Colonic mucosa (tissue), 4 donors: ENCODE data around the gene ZNF277. TPM values are rescaled to one million over a fixed set of nuclear protein-coding genes. Genes with fewer than 3 reads are reported as not detected.

Experiments used
- DNase-seq: peaks from one replicate; pipeline ENCODE4 v3.0.0-alpha.2; 2020
- H3K27ac ChIP-seq: fragments of 200-600 bp; one replicate; pipeline ENCODE4 v1.8.0; 2021
- H3K27me3 ChIP-seq: fragments of 200-600 bp; one replicate; pipeline ENCODE4 v1.8.0; 2021
- H3K36me3 ChIP-seq: fragments of 200-600 bp; one replicate; pipeline ENCODE4 v1.8.0; 2021
- H3K4me1 ChIP-seq: fragments of 200-600 bp; one replicate; pipeline ENCODE4 v1.8.0; 2021; ENCODE audit warnings: mild to moderate bottlenecking
- H3K4me3 ChIP-seq: fragments of 200-600 bp; one replicate; pipeline ENCODE4 v1.8.0; 2021
- H3K9ac ChIP-seq, 2 donors: one replicate each; pipeline ENCODE4 v1.7.0; 2013; ENCODE audit warnings: control low read depth in 2 of 2, low read depth in 2 of 2, low read length in 2 of 2
- H3K9me3 ChIP-seq: fragments of 200-600 bp; one replicate; pipeline ENCODE4 v1.8.0; 2021
- intact Hi-C: fragments of 100-400 bp; cut with DNase I; formaldehyde crosslinking; loops from one replicate; pipeline ENCODE4 v1.14.1; 2022
- total RNA-seq, 2 donors: library from RNA; stranded (reverse); fragmentation: NEBNext Ultra II Directional in 1 of 2; extraction: Animal tissue kit (Norgen Biotek cat#: 25700) in 1 of 2; gene quantifications; one replicate each; pipeline ENCODE4 v1.2.1, GENCODE V29; 2021
- TF ChIP-seq, protein P1 (sequence below): fragments of 200-600 bp; IDR thresholded peaks from one replicate; pipeline ENCODE4 v1.8.0; 2022; ENCODE audit warnings: antibody characterized with exemption, mild to moderate bottlenecking
- donor health status: healthy.
- donor health status: DM: no; HTN: no; CAD: no.
- donor health status: DM: no; HTN: no; CAD: no.

ZNF277 gene
- total RNA-seq, 2 donors from 2014 or later = 14.1 to 27.4 TPM

DNA sequence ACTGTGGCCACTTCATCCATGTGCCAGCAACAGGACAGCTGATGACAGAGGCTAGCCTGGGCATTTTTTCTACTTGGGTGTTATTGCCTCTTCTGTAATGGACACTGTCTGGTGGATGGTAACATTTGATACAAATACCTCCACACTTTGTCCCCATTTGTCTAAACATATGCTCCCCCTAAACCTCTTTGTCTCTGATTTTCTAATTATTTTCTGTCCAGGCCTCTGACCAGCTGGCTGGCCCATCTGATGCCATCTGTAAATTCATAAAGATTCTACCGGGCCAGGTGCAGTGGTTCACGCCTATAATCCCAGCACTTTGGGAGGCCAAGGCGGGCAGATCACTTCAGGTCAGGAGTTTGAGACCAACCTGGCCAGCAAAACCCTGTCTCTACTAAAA, 159.1 kb downstream of the ZNF277 start:
- H3K27ac ChIP-seq = no peak overlapping the region
- H3K36me3 ChIP-seq = no peaks in the 10 kb centered on the region
- H3K9ac ChIP-seq = no peak overlapping the region
- H3K4me1 ChIP-seq = no peaks in the 10 kb centered on the region
- H3K27me3 ChIP-seq = no peaks in the 10 kb centered on the region
- no peak overlapping the region for H3K4me3 ChIP-seq
- DNase-seq = no peak
- intact Hi-C loops = no loop called here
- TF ChIP-seq, protein P1, sequence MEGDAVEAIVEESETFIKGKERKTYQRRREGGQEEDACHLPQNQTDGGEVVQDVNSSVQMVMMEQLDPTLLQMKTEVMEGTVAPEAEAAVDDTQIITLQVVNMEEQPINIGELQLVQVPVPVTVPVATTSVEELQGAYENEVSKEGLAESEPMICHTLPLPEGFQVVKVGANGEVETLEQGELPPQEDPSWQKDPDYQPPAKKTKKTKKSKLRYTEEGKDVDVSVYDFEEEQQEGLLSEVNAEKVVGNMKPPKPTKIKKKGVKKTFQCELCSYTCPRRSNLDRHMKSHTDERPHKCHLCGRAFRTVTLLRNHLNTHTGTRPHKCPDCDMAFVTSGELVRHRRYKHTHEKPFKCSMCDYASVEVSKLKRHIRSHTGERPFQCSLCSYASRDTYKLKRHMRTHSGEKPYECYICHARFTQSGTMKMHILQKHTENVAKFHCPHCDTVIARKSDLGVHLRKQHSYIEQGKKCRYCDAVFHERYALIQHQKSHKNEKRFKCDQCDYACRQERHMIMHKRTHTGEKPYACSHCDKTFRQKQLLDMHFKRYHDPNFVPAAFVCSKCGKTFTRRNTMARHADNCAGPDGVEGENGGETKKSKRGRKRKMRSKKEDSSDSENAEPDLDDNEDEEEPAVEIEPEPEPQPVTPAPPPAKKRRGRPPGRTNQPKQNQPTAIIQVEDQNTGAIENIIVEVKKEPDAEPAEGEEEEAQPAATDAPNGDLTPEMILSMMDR = no peak
- no peaks in the 10 kb centered on the region for H3K9me3 ChIP-seq

DNA sequence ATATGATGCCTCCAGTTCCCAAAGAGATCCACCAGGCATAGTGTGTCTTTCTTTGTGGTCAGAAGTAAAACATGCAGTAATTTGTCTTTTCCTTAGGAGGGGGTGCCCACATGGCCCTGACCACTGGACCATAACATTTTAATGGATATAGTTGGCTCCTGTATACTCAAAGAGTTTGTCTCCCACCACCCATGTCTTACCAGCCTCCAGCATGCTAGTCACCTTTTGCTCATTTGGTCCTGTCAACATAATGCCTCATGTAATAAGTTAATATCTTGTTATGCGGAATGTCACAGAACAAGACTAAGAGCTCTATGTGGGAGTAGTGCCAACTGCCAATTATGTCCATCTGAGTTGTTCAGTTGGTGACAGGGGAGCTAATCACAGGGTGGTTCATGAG, 160.4 kb downstream of the ZNF277 start:
- no peak for DNase-seq
- no peak overlapping the region for H3K4me3 ChIP-seq
- no peaks in the 10 kb centered on the region for H3K9me3 ChIP-seq
- no peaks in the 10 kb centered on the region for H3K4me1 ChIP-seq
- TF ChIP-seq, protein P1 = no peak
- no peaks in the 10 kb centered on the region for H3K27me3 ChIP-seq
- H3K27ac ChIP-seq = no peak overlapping the region
- H3K9ac ChIP-seq = no peak overlapping the region
- H3K36me3 ChIP-seq = no peaks in the 10 kb centered on the region
- intact Hi-C loops = no loop called here

DNA sequence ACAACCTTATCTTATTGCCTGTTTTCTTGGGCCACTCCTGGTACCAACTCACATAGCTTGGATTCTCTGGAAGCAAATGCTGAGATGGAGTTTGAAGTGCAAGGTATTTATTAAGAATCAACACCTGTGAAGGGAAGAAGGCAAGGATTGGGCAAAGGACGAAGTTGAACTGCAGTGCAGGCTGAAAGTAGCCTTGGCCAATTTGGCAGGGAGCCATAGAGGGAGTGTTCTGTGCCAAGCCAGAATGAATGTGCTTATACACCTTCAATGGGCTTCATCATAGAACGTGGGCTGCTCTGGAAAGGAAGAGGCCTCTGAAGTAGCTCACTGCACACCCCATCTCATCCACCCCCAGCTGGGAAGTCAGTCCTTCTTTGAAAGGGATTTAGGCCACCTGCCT, 163.9 kb downstream of the ZNF277 start:
- no peak for DNase-seq
- no peaks in the 10 kb centered on the region for H3K9me3 ChIP-seq
- H3K36me3 ChIP-seq = no peaks in the 10 kb centered on the region
- H3K27ac ChIP-seq = no peak overlapping the region
- H3K4me1 ChIP-seq = no peaks in the 10 kb centered on the region
- H3K9ac ChIP-seq = no peak overlapping the region
- TF ChIP-seq, protein P1 = no peak
- no peaks in the 10 kb centered on the region for H3K27me3 ChIP-seq
- intact Hi-C loops = no loop called here
- no peak overlapping the region for H3K4me3 ChIP-seq

DNA sequence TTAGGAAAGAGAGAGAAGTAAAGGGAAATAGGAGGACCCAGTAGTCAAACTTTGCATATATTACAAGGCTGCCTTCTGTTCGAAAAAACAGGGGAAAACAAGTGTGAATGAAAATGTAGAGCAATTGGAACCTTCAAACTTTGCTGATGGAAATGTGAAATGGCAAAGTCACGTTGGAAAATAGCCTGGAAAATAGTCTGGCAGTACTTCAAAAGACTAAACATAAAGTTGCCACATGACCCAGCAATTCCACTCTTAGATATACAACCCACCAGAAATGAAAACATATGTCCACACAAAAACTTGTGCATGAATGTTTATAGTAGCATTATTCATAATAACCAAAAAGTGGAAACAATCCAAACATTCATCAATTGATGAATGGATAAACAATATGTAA, 165.2 kb downstream of the ZNF277 start:
- no peak for DNase-seq

DNA sequence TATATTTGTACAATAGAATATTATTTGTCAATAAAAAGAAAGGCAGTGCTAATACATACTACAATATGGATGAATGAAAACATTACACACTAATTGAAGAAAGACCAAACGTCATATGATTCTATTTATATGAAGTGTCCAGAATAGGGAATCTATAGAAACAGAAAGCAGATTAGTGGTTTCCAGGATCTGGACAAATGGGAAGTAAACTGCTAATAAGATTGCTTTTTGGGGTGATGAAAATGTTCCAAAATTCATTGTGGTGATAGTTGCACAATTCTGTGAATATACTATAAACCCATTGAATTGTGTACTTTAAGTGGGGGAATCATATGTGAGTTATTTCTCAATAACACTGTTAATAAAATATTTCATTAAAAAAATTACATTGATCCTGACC, 165.6 kb downstream of the ZNF277 start:
- Histone ChIP-seq H3K27ac (no peak overlapping the region), H3K4me3 (no peak overlapping the region), H3K4me1 (no peaks in the 10 kb centered on the region), H3K27me3 (no peaks in the 10 kb centered on the region), H3K36me3 (no peaks in the 10 kb centered on the region), H3K9me3 (no peaks in the 10 kb centered on the region), H3K9ac (no peak overlapping the region)
- intact Hi-C loops = no loop called here
- TF ChIP-seq, protein P1 = no peak
- DNase-seq = no peak

More for the DNA sequence above, 165.2 kb downstream of the ZNF277 start:
- no peaks in the 10 kb centered on the region for H3K36me3 ChIP-seq
- no peaks in the 10 kb centered on the region for H3K4me1 ChIP-seq
- no peak overlapping the region for H3K27ac ChIP-seq
- H3K4me3 ChIP-seq = no peak overlapping the region
- no peak overlapping the region for H3K9ac ChIP-seq
- no peaks in the 10 kb centered on the region for H3K27me3 ChIP-seq
- H3K9me3 ChIP-seq = no peaks in the 10 kb centered on the region
- TF ChIP-seq, protein P1 = no peak
- intact Hi-C loops = no loop called here

DNA sequence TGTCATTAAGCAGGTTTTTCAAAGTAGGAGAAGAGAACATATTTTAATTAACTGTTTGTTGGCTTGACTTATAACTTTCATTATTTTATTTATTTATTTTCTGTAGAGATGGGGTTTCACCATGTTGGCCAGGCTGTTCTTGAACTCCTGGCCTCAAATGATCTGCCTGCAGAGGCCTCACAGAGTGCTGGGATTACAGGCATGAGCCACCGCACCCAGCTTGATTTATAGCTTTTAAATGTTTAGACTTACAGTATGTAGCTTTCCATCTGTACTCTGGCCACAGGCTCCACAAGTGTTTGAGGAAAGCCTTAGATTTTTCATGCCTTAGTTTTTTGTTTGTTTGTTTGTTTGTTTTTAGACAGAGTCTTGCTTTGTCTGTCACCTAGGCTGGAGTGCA, 171.1 kb downstream of the ZNF277 start:
- H3K4me3 ChIP-seq = no peak overlapping the region
- TF ChIP-seq, protein P1 = no peak
- H3K27ac ChIP-seq = no peak overlapping the region
- H3K9me3 ChIP-seq = no peaks in the 10 kb centered on the region
- no peak overlapping the region for H3K9ac ChIP-seq
- intact Hi-C loops = no loop called here
- no peaks in the 10 kb centered on the region for H3K36me3 ChIP-seq
- no peaks in the 10 kb centered on the region for H3K27me3 ChIP-seq
- H3K4me1 ChIP-seq = no peaks in the 10 kb centered on the region
- no peak for DNase-seq
